GM12878 (cell line): ENCODE data around the gene ANKS4B. TPM values are rescaled to one million over a fixed set of nuclear protein-coding genes. Genes with fewer than 3 reads are reported as not detected.

ENCODE experiments used
- CHD4 ChIP-seq: fragments of 200-600 bp; sonication (generic); IDR thresholded peaks from 2 replicates; pipeline ENCODE4 v1.6.1; 2016; ENCODE audit warnings: mild to moderate bottlenecking
- CTCF ChIP-seq, 3 experiments: IDR thresholded peaks in 2 of 3; conservative IDR thresholded peaks in 1 of 3; 2 replicates each; pipeline ENCODE4 v1.5.1; 2011; ENCODE audit warnings: low read depth in 3 of 3, low read length in 3 of 3, mild to moderate bottlenecking in 3 of 3, control low read depth in 2 of 3, moderate library complexity in 2 of 3, inconsistent platforms in 1 of 3, mixed read lengths in 1 of 3; ENCODE audit not compliant: control insufficient read depth in 2 of 3, insufficient read depth in 1 of 3; ENCODE audit errors: extremely low read depth in 1 of 3
- EED ChIP-seq: sonication (generic); IDR thresholded peaks from 2 replicates; pipeline ENCODE4 v1.6.1; 2016; ENCODE audit warnings: antibody characterized with exemption, low read depth
- FOXK2 ChIP-seq: fragments of 450-650 bp; IDR thresholded peaks from 2 replicates; pipeline ENCODE4 v1.6.1; 2017; ENCODE audit warnings: mild to moderate bottlenecking, moderate library complexity
- HCFC1 ChIP-seq: fragments of 150-350 bp; IDR thresholded peaks from 2 replicates; pipeline ENCODE4 v1.6.1; 2014; ENCODE audit warnings: low read length
- HDAC2 ChIP-seq: fragments of 200-600 bp; sonication (generic); IDR thresholded peaks from 2 replicates; pipeline ENCODE4 v1.6.1; 2017
- KLF5 ChIP-seq: fragments of 450-650 bp; IDR thresholded peaks from 2 replicates; pipeline ENCODE4 v1.6.1; 2014; ENCODE audit warnings: mild to moderate bottlenecking; ENCODE audit not compliant: partially characterized antibody
- NFYA ChIP-seq: IDR thresholded peaks from 2 replicates; pipeline ENCODE4 v1.6.1; 2011; ENCODE audit warnings: low read depth, mild to moderate bottlenecking, low read length, improper control_type of control experiment, borderline replicate concordance
- NFYB ChIP-seq: IDR thresholded peaks from 2 replicates; pipeline ENCODE4 v1.6.1; 2011; ENCODE audit warnings: low read depth, mild to moderate bottlenecking, low read length, improper control_type of control experiment, moderate library complexity; ENCODE audit not compliant: insufficient read depth
- NR2C2 ChIP-seq: IDR thresholded peaks from 2 replicates; pipeline ENCODE4 v1.6.1; 2011; ENCODE audit warnings: borderline replicate concordance, low read depth; ENCODE audit not compliant: control insufficient read depth, insufficient read length
- PKNOX1 ChIP-seq: fragments of 450-650 bp; IDR thresholded peaks from 2 replicates; pipeline ENCODE4 v1.6.1; 2016; ENCODE audit warnings: mild to moderate bottlenecking
- SIN3A ChIP-seq: IDR thresholded peaks from 2 replicates; pipeline ENCODE4 v1.6.1; 2012; ENCODE audit warnings: low read depth, low read length, improper control_type of control experiment
- SIX5 ChIP-seq: IDR thresholded peaks from 2 replicates; pipeline ENCODE4 v1.6.1; 2011; ENCODE audit warnings: mild to moderate bottlenecking, low read depth, low read length, moderate library complexity; ENCODE audit not compliant: severe bottlenecking
- SMAD5 ChIP-seq: IDR thresholded peaks from 2 replicates; pipeline ENCODE4 v1.6.1; 2016; ENCODE audit warnings: antibody characterized with exemption, low read depth
- SPI1 ChIP-seq: IDR thresholded peaks from 2 replicates; pipeline ENCODE4 v1.6.1; 2011; ENCODE audit warnings: low read depth, mild to moderate bottlenecking, low read length, moderate library complexity, borderline replicate concordance; ENCODE audit not compliant: insufficient read depth
- SREBF2 ChIP-seq: IDR thresholded peaks from 2 replicates; pipeline ENCODE4 v1.6.1; 2012; ENCODE audit warnings: mild to moderate bottlenecking, low read length
- SUZ12 ChIP-seq: fragments of 200-600 bp; sonication (generic); IDR thresholded peaks from one replicate; pipeline ENCODE4 v1.6.1; 2018; ENCODE audit warnings: antibody characterized with exemption, mild to moderate bottlenecking; ENCODE audit not compliant: unreplicated experiment
- TARDBP ChIP-seq: IDR thresholded peaks from 2 replicates; pipeline ENCODE4 v1.6.1; 2016; ENCODE audit warnings: borderline replicate concordance
- TBL1XR1 ChIP-seq: IDR thresholded peaks from 2 replicates; pipeline ENCODE4 v1.6.1; 2012; ENCODE audit warnings: low read depth, low read length, improper control_type of control experiment
- TCF3 ChIP-seq: IDR thresholded peaks from 2 replicates; pipeline ENCODE4 v1.6.1; 2012; ENCODE audit warnings: low read depth, mild to moderate bottlenecking, low read length, borderline replicate concordance; ENCODE audit not compliant: insufficient read depth
- USF2 ChIP-seq: IDR thresholded peaks from 2 replicates; pipeline ENCODE4 v1.6.1; 2011; ENCODE audit warnings: low read depth, low read length, improper control_type of control experiment, borderline replicate concordance
- ZNF24 ChIP-seq: fragments of 450-650 bp; IDR thresholded peaks from 2 replicates; pipeline ENCODE4 v1.6.1; 2017; ENCODE audit warnings: antibody characterized with exemption, mild to moderate bottlenecking
- ZSCAN29 ChIP-seq: fragments of 450-650 bp; IDR thresholded peaks from 2 replicates; pipeline ENCODE4 v1.6.1; 2017; ENCODE audit warnings: mild to moderate bottlenecking, moderate library complexity
- polyA plus RNA-seq, 11 experiments: library from polyadenylated mRNA; depleted of rRNA in 4 of 11; unstranded in 6 of 11; stranded (reverse) in 5 of 11; fragments of >200 nt; fragmentation: Nextera tagmentation in 4 of 11; fragmentation: Illumina TruSeq in 1 of 11; extraction: Ambion mirVana in 4 of 11; extraction: Trizol in 1 of 11; gene quantifications; 1 replicate in 1 of 11; 2 replicates in 10 of 11; pipeline versions ENCODE4 v1.2.1 to v1.2.3, GENCODE V29; 2011 to 2016; ENCODE audit warnings: inconsistent platforms in 2 of 11, missing spikeins in 2 of 11, low read depth in 1 of 11
- total RNA-seq, 4 experiments: library from RNA; depleted of rRNA in 3 of 4; stranded (reverse); fragments of >200 nt in 3 of 4; fragmentation: Illumina TruSeq in 1 of 4; extraction: Trizol in 1 of 4; gene quantifications; 2 replicates each; pipeline versions ENCODE4 v1.2.1 to v1.2.3, GENCODE V29; 2013 to 2021

Gene ANKS4B
- total and polyA plus RNA-seq, 10 of the 15 experiments (the other 5 are each of a cell fraction or from before 2014, with no cell fraction given) = 0.01 to 0.11 (median 0.05) TPM; not detected in 6

- TF ChIP-seq SUZ12 (no peak), USF2 (no peak), TBL1XR1 (no peak), TARDBP (no peak), ZSCAN29 (no peak), SREBF2 (no peak), NFYB (no peak), FOXK2 (no peak), PKNOX1 (no peak), ZNF24 (no peak), SMAD5 (no peak), NFYA (no peak), SPI1 (no peak), NR2C2 (no peak), SIN3A (0 out of 2 replicates have a peak, but pooled peaks have one; percentile 12), CHD4 (no peak), KLF5 (no peak), SIX5 (no peak), HCFC1 (no peak), CTCF (IDR thresholded peaks at IDR 0.05 in 2 of 3, conservative IDR thresholded peaks at IDR 0.05 in 1 of 3; ENCODE audit: control insufficient read depth in 2 of 3, extremely low read depth in 1 of 3, insufficient read depth in 1 of 3, low read depth in 3 of 3, low read length in 3 of 3) (peak; percentile 4 to 39 (median 26); a peak in 2 of 6 replicates), HDAC2 (no peak), TCF3 (no peak), EED (no peak)
Observed at GRCh38 chr16:21301168-21301894, 67.8 kb downstream of the ANKS4B start (continued).
